HG03521 (cell line): ENCODE measurements around the gene ZNF362.

ENCODE experiments used
- ATAC-seq: cut with Tn5 transposase; IDR thresholded peaks from one replicate; pipeline ENCODE4 v1.9.1; 2021; ENCODE audit warnings: mild to moderate bottlenecking, moderate library complexity; ENCODE audit not compliant: unreplicated experiment

ZNF362 gene

DNA sequence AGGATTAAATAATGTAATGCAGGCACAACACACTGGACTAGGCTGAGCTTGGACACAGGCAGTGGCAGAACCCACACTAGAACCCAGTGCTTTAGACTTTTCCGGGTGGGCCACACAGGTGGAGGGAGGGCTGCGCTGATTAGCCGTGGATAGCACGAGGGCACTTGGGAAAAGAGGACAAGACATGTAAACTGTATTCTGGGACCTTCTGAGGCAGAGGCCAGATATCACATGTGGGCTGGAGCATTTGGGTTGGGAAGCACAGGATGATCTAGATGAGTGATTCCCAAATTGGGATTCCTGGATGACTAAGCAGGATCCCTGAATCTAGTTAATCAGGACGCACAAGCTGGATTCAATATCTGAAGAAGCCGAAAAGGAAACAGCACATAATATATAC lies 84.9 kb downstream of the ZNF362 start:
- ATAC-seq: no peak

DNA sequence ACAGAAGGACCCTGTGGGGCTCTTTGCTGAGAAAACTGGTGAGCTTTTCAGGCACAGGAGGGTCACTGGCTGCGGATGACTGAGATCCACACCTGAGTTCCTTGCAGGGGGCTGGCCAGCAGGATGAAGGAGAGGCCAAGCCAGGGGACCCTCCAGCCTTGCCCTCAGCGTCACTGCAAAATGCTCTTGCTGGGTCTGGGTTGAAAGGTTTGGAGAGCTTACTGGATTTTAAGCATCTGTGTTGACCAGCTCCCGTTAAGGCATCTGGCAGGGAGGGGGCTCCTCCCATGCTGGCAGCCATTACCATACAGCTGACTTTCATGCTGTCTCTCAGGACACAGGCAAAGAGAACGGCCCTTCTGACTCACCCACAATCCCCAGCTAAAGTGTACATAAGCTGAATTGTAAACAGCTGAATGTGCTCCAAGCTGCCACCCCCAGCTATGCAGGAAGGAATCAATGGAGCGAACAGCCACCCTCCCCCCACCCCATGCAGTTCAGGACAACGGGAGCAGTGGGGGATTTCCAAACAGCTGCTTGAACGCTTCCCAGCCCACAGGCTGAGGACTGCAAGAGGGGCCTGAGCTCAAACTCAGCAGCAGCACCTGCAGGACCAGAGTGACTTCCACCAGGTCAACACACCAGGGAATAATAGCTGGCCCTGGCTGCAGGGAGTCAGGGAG lies 85.9 kb downstream of the ZNF362 start:
- no peak for ATAC-seq

DNA sequence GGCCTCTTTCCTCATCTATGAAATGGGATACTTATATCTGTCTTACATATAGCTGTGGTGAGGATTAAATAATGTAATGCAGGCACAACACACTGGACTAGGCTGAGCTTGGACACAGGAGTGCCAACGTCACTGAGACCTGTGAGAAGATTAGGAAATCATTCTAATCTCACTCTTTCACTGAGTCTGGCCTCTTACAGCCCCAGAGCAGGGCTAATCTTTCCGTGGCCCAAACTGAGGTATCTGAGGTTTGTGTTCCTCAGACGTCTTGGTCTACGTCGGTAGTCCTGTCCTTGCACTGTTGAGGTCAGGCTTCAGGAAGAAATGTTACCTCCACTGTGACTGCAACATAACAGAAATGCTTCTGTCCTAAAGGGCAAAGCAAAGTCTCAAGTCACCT lies 87.2 kb downstream of the ZNF362 start:
- no peak for ATAC-seq

DNA sequence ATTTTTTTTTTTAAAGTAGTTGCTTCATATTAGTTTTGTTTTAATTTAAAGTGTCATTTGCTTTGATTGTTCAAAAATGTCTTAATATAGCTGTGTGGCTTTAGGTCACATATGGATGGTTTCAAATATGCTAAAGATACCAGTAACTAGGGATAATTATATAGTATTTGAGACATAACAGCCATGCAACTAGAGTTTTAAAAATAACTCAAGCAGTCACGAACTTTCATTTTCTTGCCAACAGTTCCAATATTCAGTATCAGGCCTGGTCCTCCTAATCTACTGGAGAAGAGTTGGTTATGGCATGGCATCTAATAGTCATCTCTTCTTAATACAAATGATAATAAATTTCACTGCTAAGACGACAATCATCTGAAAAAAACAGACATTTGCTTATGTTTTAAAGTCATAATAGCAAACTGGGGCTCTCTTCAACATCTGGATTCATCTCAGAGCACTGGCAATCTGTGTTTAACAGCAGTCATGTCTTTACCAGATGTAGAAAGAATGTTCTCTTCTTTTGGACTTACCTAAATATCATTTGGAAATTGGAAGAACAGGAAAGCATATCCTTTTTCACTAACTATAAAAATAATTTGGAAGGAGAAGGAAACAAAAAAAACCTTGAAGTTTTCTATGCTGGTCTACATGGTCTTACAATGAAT lies 88.7 kb downstream of the ZNF362 start:
- no peak for ATAC-seq

DNA sequence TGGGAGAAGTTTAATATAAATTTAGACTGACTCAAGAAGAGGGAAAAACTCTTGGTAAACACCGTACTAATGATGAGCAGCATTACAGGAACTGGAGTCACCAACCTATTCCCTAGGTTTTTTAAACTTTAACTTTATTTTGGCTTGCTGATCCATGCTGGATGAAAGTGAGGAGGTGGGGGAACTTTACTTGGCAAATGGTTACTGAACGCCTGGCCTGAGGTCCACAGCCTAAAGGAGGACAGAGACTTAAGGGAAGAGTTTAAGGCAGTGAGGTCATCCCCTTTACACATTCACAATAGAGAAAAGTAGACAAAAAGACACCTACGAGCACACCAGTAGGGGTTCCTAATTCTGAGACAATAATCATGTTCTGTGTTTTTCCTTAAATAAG lies 90.2 kb downstream of the ZNF362 start:
- ATAC-seq: no peak

DNA sequence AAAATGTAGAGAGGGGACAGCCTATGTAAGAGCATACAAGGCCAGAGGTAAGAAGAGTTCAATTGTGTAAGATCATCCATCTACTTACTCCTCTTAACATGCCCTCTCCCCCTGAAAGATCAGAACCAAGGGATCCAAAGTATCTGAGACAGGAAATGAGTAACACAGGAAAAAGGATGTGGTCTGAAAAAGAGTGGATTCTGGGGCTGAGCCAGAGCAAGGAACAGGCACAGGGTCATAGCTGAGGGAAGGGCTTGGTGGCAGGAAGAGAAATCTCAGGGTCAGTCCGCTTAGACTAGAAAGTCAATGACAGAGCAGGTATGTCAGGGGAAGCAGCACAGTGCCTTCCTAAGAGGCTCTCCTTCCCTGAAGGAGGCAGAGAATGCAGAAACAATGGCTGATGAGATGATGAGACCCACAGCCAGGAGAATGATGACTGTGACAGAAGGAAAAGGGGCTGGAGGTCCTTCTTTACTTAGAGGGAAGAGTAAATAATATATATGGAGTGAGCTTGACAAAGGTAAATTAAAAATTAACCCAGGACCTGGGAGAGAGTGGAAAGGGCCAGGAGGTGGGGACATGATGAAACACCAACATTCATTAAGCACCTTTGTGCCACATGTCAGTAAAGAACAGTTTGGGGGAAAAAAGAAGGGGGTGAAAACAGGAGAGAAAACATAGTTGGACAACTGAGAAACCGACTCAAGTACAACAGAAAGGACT lies 90.8 kb downstream of the ZNF362 start:
- ATAC-seq: no peak

DNA sequence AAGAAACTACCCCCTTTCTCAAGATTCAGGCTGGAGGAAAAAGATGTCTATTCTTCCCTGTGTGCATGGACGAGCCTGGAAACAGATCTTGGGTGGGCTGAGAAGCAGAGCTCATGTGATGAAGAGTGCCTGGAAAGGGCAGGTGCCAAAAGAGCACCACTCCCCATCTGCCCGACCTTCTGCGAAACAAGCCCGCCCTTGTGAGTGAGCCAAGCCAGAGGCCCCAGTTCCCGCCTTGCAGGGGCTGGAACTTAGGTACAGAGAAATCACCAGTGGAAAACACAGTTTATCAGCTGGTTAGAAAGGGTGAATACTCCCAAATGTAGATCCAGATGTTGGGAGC lies 91.3 kb downstream of the ZNF362 start:
- ATAC-seq: no peak

DNA sequence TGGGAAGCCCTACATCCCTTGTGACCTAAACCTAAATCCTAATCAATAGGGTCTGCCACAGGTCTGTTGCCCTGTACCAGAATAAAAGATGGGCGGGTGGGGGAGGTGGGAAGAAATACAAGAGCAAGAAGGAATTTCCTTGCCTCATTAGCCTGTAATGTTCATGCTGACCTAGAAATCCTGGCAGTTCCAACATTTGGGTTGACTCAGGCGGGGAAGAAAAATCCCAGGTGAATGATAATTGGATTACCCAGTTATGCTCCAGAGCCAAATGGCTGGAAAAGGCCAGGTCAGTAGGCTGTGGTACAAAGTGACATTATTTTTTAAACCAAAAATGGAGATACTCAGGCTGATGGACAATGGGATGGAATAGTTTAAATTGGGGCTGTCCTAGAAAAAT lies 91.9 kb downstream of the ZNF362 start:
- ATAC-seq: no peak

DNA sequence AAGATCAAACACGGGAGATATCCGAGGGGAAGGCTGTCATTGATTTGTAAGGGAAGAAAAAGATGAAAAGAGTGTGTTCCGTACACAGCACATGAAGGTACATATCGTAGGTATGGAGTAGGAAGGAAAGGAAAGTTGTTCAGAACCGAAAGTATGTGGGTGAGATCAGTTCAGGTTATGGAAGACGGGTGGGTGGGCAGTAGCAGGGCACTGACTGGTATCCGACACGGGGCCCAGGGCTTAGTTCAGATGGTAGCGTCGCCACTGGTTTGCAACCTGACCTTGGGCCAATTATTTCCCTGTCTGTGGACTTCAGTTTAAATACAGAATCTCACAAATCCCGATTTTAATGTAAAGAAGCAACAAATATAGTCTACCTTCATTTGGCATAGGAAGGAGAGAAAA lies 92.4 kb downstream of the ZNF362 start:
- ATAC-seq: no peak

DNA sequence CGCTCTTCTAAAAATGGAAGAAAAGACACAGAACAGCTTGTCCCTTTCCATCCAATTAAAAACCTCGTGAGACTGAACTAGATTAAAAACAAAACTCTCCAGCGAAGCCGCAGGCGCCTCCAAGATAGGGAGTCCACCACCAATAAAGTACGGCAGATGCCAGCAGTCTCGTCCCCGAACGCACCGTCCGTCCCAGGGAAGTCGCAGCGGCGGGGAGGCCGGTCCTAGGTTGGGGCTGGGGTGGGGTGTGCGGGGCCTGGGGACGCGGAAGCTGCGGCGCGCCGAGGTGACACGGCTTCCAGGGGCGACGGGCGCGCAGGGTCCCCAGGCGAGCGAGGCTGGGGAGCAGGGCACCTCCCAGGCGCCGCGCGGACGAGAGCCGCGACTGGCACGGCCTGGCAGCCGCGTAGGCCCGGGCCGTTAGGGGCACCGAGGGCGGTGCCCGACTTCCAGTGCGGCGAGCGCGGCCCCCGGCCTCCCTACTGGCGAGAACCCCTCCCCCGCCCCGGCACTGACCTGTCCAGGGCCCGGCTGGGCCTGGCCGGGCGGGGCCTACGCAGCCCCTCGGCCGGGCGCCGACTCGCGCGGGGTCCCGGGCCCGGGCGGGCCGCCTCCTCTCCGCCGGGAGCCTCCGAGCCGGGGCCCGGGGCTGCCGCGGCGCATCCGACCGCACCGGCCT lies 92.9 kb downstream of the ZNF362 start:
- ATAC-seq: peak; percentile 25

DNA sequence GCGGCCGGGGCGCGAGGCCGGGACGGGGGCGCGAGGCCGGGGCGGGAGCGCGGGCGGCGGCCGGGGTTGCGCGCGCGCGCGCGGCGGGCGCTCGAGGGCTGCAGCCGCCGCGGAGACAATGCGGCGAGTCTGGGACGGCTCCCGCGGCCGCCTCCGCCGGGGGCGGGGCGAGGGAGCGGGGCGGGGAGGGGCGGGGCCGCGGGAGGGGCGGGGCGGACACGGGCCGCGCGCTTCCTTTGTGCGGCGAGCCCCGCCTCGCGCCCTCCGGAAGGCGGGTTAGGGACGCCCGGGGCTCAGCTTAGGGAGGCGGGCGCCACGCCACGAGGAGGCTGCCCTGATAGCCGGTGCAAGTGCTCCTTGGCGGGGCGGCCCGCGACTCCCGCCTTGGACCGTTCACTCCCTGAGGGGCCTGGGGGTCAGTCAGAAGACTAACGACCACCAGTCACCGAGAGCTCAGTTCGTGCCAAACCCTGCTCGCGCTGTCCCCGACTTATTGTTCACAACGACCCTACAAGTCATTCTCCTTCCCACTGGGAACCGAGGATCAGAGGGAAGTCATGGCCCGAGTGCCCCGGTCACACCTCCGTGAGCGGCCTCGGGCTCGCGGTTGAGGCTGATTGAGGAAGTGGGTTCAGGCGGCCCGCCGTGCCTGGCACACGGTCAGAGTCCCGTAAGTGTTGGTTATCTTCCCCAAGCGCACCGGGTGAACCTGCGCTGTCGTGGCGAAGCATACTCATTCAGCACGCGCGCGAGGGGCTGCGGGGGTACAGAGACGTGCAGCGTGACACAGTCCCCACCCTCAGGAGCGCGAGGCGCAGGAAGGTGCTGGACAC lies 93.7 kb downstream of the ZNF362 start:
- peak; percentile 80 for ATAC-seq
